Bronchial epithelial cell (primary cell): ENCODE results near the gene SPG11. TPM values are rescaled to one million over a fixed set of nuclear protein-coding genes. Genes with fewer than 3 reads are reported as not detected.
"Not testable (repeated sequence)": the region's sequence is repeated elsewhere in the genome, so short reads cannot be mapped to it uniquely, and the experiment has no call there.

Experiments used
- DNase-seq: peaks from one replicate; pipeline ENCODE4 v3.0.0-alpha.2; 2010; ENCODE audit warnings: low read depth
- FAIRE-seq: peaks from 2 replicates; lab custom pipeline; 2011; peaks lifted over from hg19 to GRCh38; lab: Jason Lieb, UNC
- H3K27me3 ChIP-seq: 2 replicates; pipeline ENCODE4 v1.5.1; 2011; ENCODE audit warnings: low read length; ENCODE audit not compliant: control insufficient read depth, insufficient read depth
- H3K36me3 ChIP-seq: 2 replicates; pipeline ENCODE4 v1.5.1; 2011; ENCODE audit warnings: low read length; ENCODE audit not compliant: control insufficient read depth, insufficient read depth
- H3K4me3 ChIP-seq: 2 replicates; pipeline ENCODE4 v1.5.1; 2011; ENCODE audit warnings: mild to moderate bottlenecking, low read depth, low read length, control low read depth
- total RNA-seq: library from RNA; depleted of rRNA; stranded (reverse); fragments of >200 nt; gene quantifications from 2 replicates; pipeline ENCODE4 v1.2.1, GENCODE V29; 2014
- TF ChIP-seq, protein P1 (sequence below): IDR thresholded peaks from 2 replicates; pipeline ENCODE4 v1.5.1; 2011; ENCODE audit warnings: mild to moderate bottlenecking, moderate library complexity, low read length, control low read depth, inconsistent platforms; ENCODE audit not compliant: insufficient read depth, severe bottlenecking

SPG11 gene
- total RNA-seq, 1 donor from 2014 or later: 49.8 TPM

DNA sequence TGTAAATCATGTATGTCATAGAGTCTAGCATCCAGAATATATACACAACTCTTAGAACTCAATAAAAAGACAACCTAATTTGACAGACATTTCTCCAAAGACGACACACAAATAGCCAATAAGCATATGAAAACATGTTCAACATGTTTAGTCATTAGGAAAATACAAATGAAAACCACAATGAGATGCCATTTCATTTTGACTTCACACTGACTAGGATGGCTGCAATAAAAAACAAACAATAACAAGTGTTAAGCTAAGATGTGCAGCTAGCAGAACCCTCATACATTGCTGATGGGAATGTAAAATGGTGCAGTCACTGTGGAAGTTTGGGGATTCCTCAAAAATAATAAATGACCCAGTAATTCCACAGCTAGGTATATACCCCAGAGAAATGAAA is 16.4 kb downstream of the SPG11 start:
- peaks cover 6% of the 10 kb centered on the region for H3K36me3 ChIP-seq
- TF ChIP-seq, protein P1, sequence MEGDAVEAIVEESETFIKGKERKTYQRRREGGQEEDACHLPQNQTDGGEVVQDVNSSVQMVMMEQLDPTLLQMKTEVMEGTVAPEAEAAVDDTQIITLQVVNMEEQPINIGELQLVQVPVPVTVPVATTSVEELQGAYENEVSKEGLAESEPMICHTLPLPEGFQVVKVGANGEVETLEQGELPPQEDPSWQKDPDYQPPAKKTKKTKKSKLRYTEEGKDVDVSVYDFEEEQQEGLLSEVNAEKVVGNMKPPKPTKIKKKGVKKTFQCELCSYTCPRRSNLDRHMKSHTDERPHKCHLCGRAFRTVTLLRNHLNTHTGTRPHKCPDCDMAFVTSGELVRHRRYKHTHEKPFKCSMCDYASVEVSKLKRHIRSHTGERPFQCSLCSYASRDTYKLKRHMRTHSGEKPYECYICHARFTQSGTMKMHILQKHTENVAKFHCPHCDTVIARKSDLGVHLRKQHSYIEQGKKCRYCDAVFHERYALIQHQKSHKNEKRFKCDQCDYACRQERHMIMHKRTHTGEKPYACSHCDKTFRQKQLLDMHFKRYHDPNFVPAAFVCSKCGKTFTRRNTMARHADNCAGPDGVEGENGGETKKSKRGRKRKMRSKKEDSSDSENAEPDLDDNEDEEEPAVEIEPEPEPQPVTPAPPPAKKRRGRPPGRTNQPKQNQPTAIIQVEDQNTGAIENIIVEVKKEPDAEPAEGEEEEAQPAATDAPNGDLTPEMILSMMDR: no peak
- FAIRE-seq (no peak), DNase-seq (no peak)
- no peak overlapping the region for H3K4me3 ChIP-seq
- H3K27me3 ChIP-seq: no peaks in the 10 kb centered on the region

DNA sequence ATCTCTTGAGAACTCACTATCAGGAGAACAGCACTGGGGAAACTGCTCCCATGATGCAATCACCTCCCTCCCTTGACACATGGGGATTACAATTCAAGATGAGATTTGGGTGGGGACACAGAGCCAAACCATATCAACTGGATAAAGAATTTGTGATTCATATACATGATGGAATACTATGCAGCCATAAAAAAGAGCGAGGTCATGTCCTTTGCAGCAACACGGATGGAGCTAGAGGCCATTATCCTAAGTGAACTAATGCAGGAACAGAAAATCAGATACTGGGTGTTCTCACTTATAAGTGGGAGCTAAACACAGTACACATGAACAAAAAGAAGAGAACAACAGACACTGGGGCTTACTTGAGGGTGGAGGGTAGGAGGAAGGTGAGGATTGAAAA is 17.0 kb downstream of the SPG11 start:
- Histone ChIP-seq H3K36me3 (peaks cover 4% of the 10 kb centered on the region), H3K4me3 (no peak overlapping the region), H3K27me3 (no peaks in the 10 kb centered on the region)
- DNase-seq (no peak), FAIRE-seq (no peak)
- TF ChIP-seq, protein P1: no peak

DNA sequence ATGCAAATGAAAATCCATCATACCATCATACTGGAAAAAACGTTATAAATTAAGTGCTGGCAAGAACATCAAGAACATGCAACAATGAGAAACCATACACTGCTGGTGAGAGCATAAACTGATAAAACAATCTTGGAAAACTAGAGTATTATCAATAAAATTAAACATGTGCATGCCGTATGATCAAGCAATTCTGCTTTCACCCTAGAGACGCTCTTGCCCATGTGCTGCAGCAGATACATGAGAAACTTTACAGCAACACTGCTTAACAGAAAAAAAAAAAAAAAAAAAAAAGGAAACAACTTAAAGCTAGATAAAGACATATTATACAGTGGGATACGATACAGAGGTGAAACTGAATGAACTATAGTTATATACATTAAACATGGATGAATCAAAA is 21.8 kb downstream of the SPG11 start:
- TF ChIP-seq, protein P1: no peak
- H3K4me3 ChIP-seq: no peak overlapping the region
- DNase-seq (no peak), FAIRE-seq (no peak)
- H3K36me3 ChIP-seq: no peaks in the 10 kb centered on the region
- H3K27me3 ChIP-seq: no peaks in the 10 kb centered on the region

DNA sequence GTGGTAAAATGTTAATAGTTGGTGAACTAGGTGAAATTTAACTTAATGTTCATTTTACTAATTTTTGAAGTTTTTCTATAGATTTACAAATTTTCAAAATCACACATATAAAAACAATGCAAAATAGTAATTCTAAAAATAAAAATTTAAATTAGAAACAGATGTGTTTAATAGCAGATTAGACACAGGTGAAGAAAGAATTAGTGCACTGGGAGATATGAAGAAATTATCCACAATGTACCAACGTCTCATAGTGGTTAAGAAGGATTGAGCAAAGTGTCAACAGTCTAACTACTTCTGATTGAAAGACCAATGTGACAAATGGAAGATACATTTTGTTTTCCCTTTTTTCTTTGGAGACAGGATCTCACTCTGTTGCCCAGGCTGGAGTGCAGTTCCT is 26.5 kb downstream of the SPG11 start:
- TF ChIP-seq, protein P1: no peak
- no peaks in the 10 kb centered on the region for H3K27me3 ChIP-seq
- FAIRE-seq (no peak), DNase-seq (no peak)
- peaks cover 5% of the 10 kb centered on the region for H3K36me3 ChIP-seq
- H3K4me3 ChIP-seq: no peak overlapping the region

DNA sequence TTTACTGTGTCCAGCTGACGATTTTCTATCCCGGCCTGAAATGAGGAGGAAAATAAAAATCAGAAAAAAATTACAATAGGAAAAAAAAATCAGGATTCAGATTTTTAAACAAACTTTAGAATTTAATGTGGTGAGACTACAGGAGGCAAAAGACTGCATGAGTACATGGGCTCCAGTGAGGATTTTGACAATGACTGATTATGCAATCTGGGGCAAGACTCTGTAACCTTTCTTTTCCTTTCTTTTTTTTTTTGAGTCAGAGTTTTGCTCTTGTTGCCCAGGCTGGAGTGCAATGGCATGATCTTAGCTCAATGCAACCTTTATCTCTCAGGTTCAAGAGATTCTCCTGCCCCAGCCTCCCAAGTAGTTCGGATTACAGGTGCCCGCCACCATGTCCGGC is 29.9 kb downstream of the SPG11 start:
- H3K36me3 ChIP-seq: peaks cover 12% of the 10 kb centered on the region
- H3K27me3 ChIP-seq: no peaks in the 10 kb centered on the region
- TF ChIP-seq, protein P1: no peak
- DNase-seq (peak; percentile 43), FAIRE-seq (no peak)
- H3K4me3 ChIP-seq: no peak overlapping the region

DNA sequence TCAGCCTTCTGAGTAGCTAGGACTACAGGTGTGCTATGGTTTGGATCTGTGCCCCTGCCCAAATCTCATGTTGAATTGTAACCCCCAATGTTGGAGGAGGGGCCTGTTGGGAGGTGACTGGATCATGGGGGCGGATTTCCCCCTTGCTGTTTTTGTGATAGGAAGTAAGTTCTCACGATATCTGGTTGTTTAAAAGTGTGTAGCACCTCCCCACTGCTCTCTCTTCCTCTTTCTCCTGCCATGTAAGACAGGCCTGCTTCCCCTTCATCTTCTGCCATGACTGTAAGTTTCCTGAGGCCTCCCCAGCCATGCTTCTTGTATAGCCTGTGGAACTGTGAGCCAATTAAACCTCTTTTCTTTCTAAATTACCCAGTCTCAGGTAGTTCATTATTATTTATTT is 38.2 kb downstream of the SPG11 start:
- not testable (repeated sequence) for FAIRE-seq, H3K4me3 ChIP-seq, H3K27me3 ChIP-seq, H3K36me3 ChIP-seq, DNase-seq
